HCT116 (cell line): ENCODE data around the gene ATXN1.

Experiments used
- CEBPB ChIP-seq: IDR thresholded peaks from 2 replicates; pipeline ENCODE4 v1.6.1; 2012; ENCODE audit warnings: low read depth
- CTCF ChIP-seq, 3 experiments: fragments of 200-600 bp in 1 of 3; sonication (generic) in 1 of 3; IDR thresholded peaks in 2 of 3; conservative IDR thresholded peaks in 1 of 3; 2 replicates each; pipeline ENCODE4 v1.5.1; 2012 to 2017; ENCODE audit warnings: low read depth in 2 of 3, low read length in 2 of 3, antibody characterized with exemption in 1 of 3, borderline replicate concordance in 1 of 3, control low read depth in 1 of 3, mild to moderate bottlenecking in 1 of 3, mixed read lengths in 1 of 3, mixed run types in 1 of 3, moderate library complexity in 1 of 3; ENCODE audit not compliant: insufficient read depth in 1 of 3
- POLR2A ChIP-seq: IDR thresholded peaks from 2 replicates; pipeline ENCODE4 v1.7.0; 2011; ENCODE audit warnings: borderline replicate concordance; ENCODE audit not compliant: insufficient read depth, insufficient read length; ENCODE audit errors: extremely low read depth
- POLR2AphosphoS5 ChIP-seq: IDR thresholded peaks from 2 replicates; pipeline ENCODE4 v1.6.1; 2011; ENCODE audit warnings: mild to moderate bottlenecking, low read depth, low read length, moderate library complexity

- no peak for TF ChIP-seq CTCF (IDR thresholded peaks at IDR 0.05 in 2 of 3, conservative IDR thresholded peaks at IDR 0.05 in 1 of 3; ENCODE audit: borderline replicate concordance in 1 of 3, insufficient read depth in 1 of 3, low read depth in 2 of 3, low read length in 2 of 3)
- no peak for TF ChIP-seq POLR2A
- TF ChIP-seq CEBPB: no peak
- no peak for TF ChIP-seq POLR2AphosphoS5
Observed at GRCh38 chr6:16354692-16355091, 406.6 kb downstream of the ATXN1 start.
